ENCODE data around the gene S100A5. TPM values are rescaled to one million over a fixed set of nuclear protein-coding genes. Genes with fewer than 3 reads are reported as not detected.

The S100A5 gene
- total RNA-seq, 3 donors from 2014 or later = 0.74 to 2.5 (median 0.95) TPM

DNA sequence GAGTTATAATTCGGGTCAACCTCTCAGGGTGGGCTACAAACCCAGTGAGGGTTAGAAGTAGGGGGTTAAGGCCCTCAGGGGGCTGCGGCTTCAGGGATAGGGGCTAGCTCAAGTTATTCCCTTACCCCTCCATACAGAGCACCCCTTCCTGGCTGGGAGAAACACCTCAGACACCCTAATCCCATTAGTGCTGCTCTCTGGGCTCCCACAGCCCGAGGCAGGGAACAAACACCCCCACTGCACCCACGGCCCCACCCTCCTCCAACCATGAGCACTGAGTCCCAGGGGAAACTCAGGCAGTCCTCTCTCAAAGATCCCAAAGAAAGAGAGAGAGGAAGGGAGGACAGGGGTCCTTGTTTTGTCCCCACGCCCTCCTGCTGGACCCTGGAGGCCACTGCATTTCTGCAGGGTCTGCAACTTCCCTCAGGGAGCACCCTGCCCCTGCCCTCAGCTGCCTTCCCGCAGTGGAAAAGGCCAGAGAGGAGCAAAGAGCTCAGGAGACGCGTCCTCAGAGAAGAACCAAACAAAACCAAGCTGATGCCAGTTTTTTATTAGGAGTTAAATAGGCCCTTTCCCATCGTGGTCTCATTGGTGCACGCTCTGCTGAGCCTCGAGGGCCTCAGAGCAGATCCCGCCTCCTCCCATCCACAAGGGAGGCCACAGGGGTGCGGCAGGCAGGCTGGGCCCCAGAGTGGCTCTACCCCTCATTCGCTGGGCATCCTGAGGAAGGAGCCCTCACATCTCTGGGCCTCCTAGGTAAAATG lies 6.2 kb upstream of the S100A5 start:
- no peak for ATAC-seq
- Mint-ChIP-seq H3K9me3 (no peaks in the 10 kb centered on the region), H3K4me3 (peak overlapping the region; percentile 80), H3K27me3 (ENCODE audit: low read depth) (no peaks in the 10 kb centered on the region), H3K4me1 (ENCODE audit: low read depth) (peaks cover 53% of the 10 kb centered on the region), H3K36me3 (ENCODE audit: insufficient read depth) (peaks cover 9% of the 10 kb centered on the region)
- no peak for DNase-seq

GRCh38 chr1:153546371-153546770 lies 5.6 kb upstream of the S100A5 start:
- H3K27me3 Mint-ChIP-seq (ENCODE audit: low read depth) = no peaks in the 10 kb centered on the region
- H3K4me3 Mint-ChIP-seq = peak overlapping the region; percentile 80
- no peaks in the 10 kb centered on the region for H3K9me3 Mint-ChIP-seq
- DNase-seq (no peak), ATAC-seq (no peak)
- peaks cover 9% of the 10 kb centered on the region for H3K36me3 Mint-ChIP-seq (ENCODE audit: insufficient read depth)
- H3K4me1 Mint-ChIP-seq (ENCODE audit: low read depth) = peaks cover 59% of the 10 kb centered on the region

- H3K4me3 Mint-ChIP-seq = peak within 1 kb of the TSS; percentile 80
- ATAC-seq (peak; percentile 88 to 90), DNase-seq (peak; percentile 87)
- H3K4me1 Mint-ChIP-seq (ENCODE audit: low read depth) = peaks cover 69% of the 10 kb centered on the region
- H3K27me3 Mint-ChIP-seq (ENCODE audit: low read depth) = no peaks in the 10 kb centered on the region
- no peaks in the 10 kb centered on the region for H3K9me3 Mint-ChIP-seq
- H3K36me3 Mint-ChIP-seq (ENCODE audit: insufficient read depth) = peaks cover 9% of the 10 kb centered on the region
These were observed 4.6 kb upstream of the S100A5 start, which contains the start of gene S100A4 for GRCh38 chr1:153545067-153546055. S100A4 (minus strand) TSS chr1:153545806; CDS start chr1:153544794, 1,012 bp downstream.

- ATAC-seq (no peak), DNase-seq (no peak)
- Mint-ChIP-seq H3K4me3 (peak overlapping the region; percentile 80), H3K4me1 (ENCODE audit: low read depth) (peaks cover 77% of the 10 kb centered on the region), H3K36me3 (ENCODE audit: insufficient read depth) (peaks cover 9% of the 10 kb centered on the region), H3K9me3 (no peaks in the 10 kb centered on the region), H3K27me3 (ENCODE audit: low read depth) (no peaks in the 10 kb centered on the region)
These were observed 3.8 kb upstream of the S100A5 start for GRCh38 chr1:153544453-153545066.

GRCh38 chr1:153543736-153544135 lies 3.0 kb upstream of the S100A5 start:
- H3K9me3 Mint-ChIP-seq = no peaks in the 10 kb centered on the region
- ATAC-seq (no peak), DNase-seq (no peak)
- H3K4me3 Mint-ChIP-seq = peak overlapping the region; percentile 80
- no peaks in the 10 kb centered on the region for H3K27me3 Mint-ChIP-seq (ENCODE audit: low read depth)
- H3K4me1 Mint-ChIP-seq (ENCODE audit: low read depth) = peaks cover 78% of the 10 kb centered on the region
- peaks cover 9% of the 10 kb centered on the region for H3K36me3 Mint-ChIP-seq (ENCODE audit: insufficient read depth)

- DNase-seq (no peak), ATAC-seq (no peak)
- peak overlapping the region; percentile 45 for H3K4me3 Mint-ChIP-seq
- H3K4me1 Mint-ChIP-seq (ENCODE audit: low read depth) = peaks cover 83% of the 10 kb centered on the region
- peaks cover 9% of the 10 kb centered on the region for H3K36me3 Mint-ChIP-seq (ENCODE audit: insufficient read depth)
- no peaks in the 10 kb centered on the region for H3K9me3 Mint-ChIP-seq
- no peaks in the 10 kb centered on the region for H3K27me3 Mint-ChIP-seq (ENCODE audit: low read depth)
These were observed 2.4 kb upstream of the S100A5 start for GRCh38 chr1:153542956-153543711.

- Mint-ChIP-seq H3K27me3 (ENCODE audit: low read depth) (no peaks in the 10 kb centered on the region), H3K4me1 (ENCODE audit: low read depth) (peaks cover 87% of the 10 kb centered on the region), H3K36me3 (ENCODE audit: insufficient read depth) (peaks cover 9% of the 10 kb centered on the region), H3K9me3 (no peaks in the 10 kb centered on the region), H3K4me3 (no peak overlapping the region)
- ATAC-seq = no peak
- DNase-seq = no peak
These were observed 1.2 kb upstream of the S100A5 start for GRCh38 chr1:153541641-153542590.

DNA sequence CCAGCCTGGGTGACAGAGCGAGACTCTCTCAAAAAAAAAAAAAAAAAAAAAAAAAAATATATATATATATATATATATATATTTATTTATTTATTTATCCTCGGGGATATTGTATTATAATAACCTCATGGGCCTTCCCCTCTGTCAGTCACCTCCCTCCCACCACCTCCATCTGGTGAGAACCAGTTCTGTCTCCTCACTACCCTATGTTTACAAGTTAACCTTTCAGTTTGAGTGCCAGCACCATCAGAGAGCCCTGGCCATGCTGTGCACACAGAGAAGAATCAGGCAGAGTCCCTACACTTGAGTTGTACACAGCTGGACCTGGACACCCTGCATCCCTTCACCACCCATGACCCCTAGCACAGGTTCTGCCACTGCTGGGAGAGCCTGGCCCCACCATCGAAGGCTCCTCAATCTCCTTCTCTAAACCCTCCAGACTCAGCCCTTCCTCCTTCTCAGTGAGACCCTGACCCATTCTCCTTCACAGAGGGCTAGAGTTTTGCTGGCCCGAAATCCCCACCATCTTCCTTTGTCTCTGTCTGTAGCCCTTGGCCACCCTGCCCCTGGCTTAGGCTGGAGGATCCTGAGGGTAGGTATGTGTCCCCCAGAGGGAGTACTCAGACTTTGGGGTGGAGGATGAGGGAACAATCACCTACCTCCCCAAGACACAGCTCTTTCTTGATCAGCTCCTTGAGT lies 1.2 kb downstream of the S100A5 start:
- Mint-ChIP-seq H3K27me3 (ENCODE audit: low read depth) (no peaks in the 10 kb centered on the region), H3K36me3 (ENCODE audit: insufficient read depth) (peaks cover 12% of the 10 kb centered on the region), H3K4me3 (peak overlapping the region; percentile 37), H3K9me3 (no peaks in the 10 kb centered on the region), H3K4me1 (ENCODE audit: low read depth) (peaks cover 78% of the 10 kb centered on the region)
- no peak for ATAC-seq
- DNase-seq = no peak

- Mint-ChIP-seq H3K9me3 (no peaks in the 10 kb centered on the region), H3K4me3 (no peak overlapping the region), H3K4me1 (ENCODE audit: low read depth) (peaks cover 78% of the 10 kb centered on the region), H3K36me3 (ENCODE audit: insufficient read depth) (peaks cover 9% of the 10 kb centered on the region), H3K27me3 (ENCODE audit: low read depth) (no peaks in the 10 kb centered on the region)
- ATAC-seq (no peak), DNase-seq (no peak)
These were observed 2.4 kb downstream of the S100A5 start for GRCh38 chr1:153538315-153538821.

DNA sequence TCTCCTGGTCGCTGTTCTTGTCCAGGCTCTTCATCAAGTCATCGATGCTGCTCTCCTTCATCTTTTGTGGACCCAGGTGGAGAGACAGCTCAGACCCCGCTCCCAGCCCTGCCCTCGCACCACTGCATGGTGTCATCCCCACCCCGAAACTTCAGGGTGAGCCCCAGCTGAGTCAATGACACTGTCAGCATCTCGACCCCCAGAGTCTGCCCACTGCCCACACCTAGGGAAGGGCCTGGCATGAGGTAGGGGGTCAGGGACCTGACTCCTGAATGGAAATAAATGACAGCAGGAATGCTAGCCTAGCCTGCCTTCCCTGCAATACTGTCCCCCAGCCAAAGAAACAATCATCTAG lies 3.4 kb downstream of the S100A5 start:
- H3K27me3 Mint-ChIP-seq (ENCODE audit: low read depth) = no peaks in the 10 kb centered on the region
- peaks cover 5% of the 10 kb centered on the region for H3K36me3 Mint-ChIP-seq (ENCODE audit: insufficient read depth)
- H3K4me1 Mint-ChIP-seq (ENCODE audit: low read depth) = peaks cover 78% of the 10 kb centered on the region
- DNase-seq = no peak
- peak overlapping the region; percentile 31 for H3K4me3 Mint-ChIP-seq
- no peak for ATAC-seq
- H3K9me3 Mint-ChIP-seq = no peaks in the 10 kb centered on the region

- DNase-seq (no peak), ATAC-seq (no peak)
- Mint-ChIP-seq H3K27me3 (ENCODE audit: low read depth) (no peaks in the 10 kb centered on the region), H3K4me3 (peak overlapping the region; percentile 93), H3K4me1 (ENCODE audit: low read depth) (peaks cover 77% of the 10 kb centered on the region), H3K9me3 (no peaks in the 10 kb centered on the region), H3K36me3 (ENCODE audit: insufficient read depth) (peaks cover 5% of the 10 kb centered on the region)
These were observed 3.9 kb downstream of the S100A5 start for GRCh38 chr1:153536671-153537375.

Data from activated T-cell treated with anti-CD3 and anti-CD28 coated beads, Interleukin-2, amount 50 U/mL, for 4 hours (primary cell).